Activated CD4-positive, alpha-beta T cell treated with anti-CD3 and anti-CD28 coated beads, Interleukin-2, Interleukin-4, amounts not matched to agents 100 ng/mL and 50 ng/mL, durations not matched to agents 16 hours and 8 hours (primary cell): ENCODE measurements around the gene ITIH3.

Source experiments
- DNase-seq: peaks from one replicate; pipeline ENCODE4 v3.0.0-alpha.2; 2020; ENCODE audit warnings: low spot score

The ITIH3 gene

GRCh38 chr3:52793702-52794611, 639 bp upstream of the ITIH3 start:
- DNase-seq, result no peak

DNA sequence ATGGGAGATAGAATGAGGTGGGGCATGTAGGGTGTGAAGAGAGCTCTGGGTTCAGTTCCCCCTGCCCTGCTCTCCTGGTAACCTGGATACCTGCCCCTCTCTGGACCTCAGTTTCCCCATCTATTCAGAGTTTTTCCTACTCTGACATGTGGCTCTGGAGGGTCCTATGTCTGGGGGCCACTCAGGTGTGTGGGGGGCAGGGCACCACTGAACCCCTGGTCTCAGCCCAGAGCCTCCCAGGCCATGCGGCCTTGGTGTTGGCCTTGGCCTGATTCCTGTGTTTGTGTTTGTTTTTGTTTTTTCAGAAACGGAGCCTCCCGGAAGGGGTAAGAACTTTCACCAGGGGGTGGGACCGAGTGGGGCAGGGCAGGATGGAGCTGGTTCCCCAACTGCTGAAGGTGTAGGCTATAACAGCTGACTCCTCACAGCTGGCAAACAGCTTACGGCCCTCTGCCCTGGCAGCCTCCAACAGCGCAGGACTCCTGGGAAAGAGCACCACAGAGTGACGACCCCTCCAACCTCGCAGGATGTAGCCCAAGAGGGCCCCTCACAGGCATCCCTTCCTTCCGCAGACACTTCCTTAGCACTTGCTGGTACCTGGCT, 803 bp downstream of the ITIH3 start:
- no peak for DNase-seq

DNA sequence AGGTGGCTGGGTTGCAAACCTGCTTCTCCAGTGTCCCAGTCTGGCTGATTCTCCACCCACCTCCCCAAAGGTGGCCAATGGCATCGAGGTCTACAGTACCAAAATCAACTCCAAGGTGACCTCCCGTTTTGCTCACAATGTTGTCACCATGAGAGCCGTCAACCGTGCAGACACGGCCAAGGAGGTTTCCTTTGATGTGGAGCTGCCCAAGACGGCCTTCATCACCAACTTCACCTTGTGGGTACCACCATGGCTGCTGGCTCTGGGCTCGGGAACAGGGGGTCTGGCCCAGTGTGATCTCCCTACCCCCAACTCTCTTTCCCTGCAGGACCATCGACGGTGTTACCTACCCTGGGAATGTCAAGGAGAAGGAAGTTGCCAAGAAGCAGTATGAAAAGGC, 1.8 kb downstream of the ITIH3 start:
- DNase-seq, result no peak

- DNase-seq, result no peak
Measured at GRCh38 chr3:52798376-52798977, 3.9 kb downstream of the ITIH3 start.

DNA sequence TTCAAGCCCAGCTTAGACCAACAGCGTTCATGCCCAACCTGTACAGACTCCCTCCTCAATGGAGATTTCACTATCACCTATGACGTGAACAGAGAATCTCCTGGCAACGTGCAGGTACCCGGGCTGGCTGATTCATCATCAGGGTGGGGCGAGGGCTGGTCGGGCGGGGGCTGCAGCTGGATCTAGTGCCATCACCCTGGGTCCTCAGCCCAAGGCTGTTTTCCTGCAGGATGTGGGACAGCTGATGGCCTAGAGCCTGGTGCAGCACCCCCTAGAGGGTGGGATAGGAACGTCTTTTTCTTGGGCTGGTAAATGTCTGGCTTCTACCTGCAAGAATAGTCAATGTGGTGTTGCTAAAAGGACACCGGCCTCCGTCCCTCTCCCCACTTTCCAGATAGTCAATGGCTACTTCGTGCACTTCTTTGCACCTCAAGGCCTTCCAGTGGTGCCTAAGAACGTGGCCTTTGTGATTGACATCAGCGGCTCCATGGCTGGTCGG, 4.4 kb downstream of the ITIH3 start:
- DNase-seq, result peak; percentile 15

DNA sequence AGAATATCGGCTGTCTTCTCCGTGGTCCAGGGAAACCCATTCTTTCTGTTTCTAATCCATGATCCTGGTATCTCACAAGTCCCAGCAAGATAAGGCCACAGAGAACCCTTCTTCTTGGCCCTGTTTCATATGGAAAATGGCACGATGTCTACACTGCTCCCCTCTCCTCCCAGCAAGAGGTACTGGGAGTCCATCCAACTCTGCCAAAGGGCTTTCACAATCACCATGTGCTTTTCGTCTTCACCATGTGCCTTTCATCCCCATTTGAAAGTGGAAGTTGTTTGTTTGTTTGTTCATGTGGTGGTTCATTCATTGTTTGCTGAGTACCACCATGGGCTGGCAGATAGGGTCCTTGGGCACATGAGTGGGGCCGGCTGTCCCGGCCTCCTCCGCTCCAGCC, 5.5 kb downstream of the ITIH3 start:
- DNase-seq, result no peak

DNA sequence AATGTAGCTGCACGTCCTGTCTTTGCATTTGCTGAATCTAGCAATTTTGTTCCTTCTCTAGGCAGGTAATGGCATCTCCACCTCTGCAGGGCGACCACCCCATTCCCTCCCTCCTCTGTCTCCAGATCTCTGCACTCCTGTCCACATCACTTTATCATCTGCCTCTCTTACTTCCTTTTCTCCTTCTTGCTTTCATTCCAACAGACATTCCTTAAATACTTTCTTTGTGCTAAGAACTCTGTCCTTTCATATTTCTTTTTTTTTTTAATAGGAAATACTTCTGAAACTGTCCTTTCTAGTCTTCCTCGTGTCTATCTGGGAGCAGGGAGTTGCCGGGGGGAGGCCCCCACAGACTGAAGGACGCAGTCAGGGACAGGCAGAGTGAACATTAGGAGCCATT, 7.2 kb downstream of the ITIH3 start:
- no peak for DNase-seq

DNA sequence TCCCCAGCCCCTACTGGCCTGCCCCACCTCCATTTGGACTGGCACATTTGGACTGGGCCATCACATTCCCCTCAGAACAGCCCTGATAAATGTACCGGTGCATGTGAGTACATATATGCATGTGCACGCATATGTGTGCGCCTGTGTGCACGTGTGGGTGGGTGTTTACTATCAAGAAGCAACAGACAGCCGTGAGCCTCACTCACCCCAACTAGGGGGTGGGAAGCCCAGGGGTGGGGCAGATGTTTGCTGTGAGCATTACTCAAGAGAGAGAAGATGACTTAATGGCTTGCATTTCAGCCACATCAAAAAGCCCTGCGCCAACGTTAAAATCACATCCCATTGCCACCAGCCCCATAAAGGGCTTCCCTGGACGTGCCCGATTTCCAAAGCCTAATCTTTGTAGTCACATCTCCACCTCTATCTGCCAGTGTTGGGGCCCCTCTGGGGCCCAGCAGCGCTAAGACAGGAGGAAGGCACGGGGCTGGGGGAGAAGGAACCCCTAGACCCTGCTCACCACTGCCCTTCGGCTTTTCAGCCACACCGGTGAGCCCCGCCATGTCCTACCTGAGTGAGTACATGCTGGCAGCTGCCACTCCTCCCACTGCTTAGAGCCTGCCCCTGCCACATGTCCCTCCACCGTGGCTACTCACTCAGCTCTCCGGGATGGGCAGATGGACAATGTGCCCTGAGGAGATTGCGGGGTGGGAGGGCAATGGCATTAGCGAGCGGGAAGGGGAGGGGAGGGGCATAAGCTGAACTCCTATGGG, 10.9 kb downstream of the ITIH3 start:
- no peak for DNase-seq

- no peak for DNase-seq
Measured at GRCh38 chr3:52809149-52809548, 14.6 kb downstream of the ITIH3 start.

DNA sequence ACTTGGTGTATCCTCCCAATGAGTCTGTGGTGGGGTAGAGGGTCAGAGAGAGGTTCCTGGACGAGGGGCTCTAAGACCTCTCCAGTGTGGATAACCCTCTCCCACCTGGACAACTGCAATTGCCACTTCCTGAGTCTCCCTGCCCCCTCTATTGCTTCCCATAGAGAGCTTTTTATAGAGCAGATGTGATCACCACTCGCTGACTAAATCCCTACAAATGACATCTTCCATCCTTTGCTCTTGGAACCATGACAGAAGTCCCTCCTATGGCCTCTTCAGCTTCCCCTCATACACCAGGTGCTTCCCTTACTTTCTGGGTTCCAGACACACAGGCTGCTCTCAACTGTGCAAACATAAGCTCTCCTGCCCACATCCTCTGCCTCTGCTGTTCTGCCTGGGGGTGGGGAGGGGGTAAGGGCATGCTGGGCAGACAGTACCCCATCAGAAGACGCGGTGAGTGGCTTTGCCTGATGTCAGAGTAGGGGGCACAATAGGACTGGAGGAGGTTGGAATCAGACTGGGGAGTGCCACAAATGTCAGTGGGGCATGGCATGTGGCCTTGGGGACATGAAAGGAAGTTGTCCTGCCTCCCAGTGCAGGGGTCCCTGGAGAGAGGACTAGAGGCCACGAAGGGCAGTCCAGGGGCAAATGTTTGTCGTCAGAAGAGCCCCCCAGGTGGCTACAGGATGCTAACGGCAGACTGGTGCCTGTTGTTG, 15.2 kb downstream of the ITIH3 start:
- no peak for DNase-seq

GRCh38 chr3:52810923-52811322, 16.3 kb downstream of the ITIH3 start:
- DNase-seq, result no peak

- DNase-seq, result no peak
Measured at GRCh38 chr3:52811452-52812011, 16.9 kb downstream of the ITIH3 start.

GRCh38 chr3:52813810-52814209, 19.2 kb downstream of the ITIH3 start:
- DNase-seq, result no peak

DNA sequence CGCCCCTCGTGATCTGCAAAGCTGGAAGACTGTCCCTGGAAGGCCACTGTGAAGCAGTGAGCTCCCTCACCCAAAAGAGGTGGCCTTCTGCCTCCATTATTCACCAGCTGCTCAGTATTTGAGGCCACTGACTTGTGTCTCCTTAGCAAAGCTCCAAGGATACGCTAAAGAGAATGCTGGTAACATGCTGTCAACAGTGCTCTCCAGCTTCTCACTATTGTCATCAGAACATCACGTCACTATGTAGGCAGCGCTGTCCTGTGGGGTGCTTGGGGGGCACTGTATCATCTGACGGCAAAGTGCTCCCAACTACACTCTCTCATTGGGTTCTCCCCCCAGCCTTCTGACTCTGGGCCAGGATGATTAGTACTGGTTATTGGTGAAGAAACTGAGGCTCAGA, 21.6 kb downstream of the ITIH3 start:
- DNase-seq, result no peak

GRCh38 chr3:52816654-52817053, 22.1 kb downstream of the ITIH3 start:
- no peak for DNase-seq

- DNase-seq, result no peak
Measured at GRCh38 chr3:52817221-52817620, 22.6 kb downstream of the ITIH3 start.

DNA sequence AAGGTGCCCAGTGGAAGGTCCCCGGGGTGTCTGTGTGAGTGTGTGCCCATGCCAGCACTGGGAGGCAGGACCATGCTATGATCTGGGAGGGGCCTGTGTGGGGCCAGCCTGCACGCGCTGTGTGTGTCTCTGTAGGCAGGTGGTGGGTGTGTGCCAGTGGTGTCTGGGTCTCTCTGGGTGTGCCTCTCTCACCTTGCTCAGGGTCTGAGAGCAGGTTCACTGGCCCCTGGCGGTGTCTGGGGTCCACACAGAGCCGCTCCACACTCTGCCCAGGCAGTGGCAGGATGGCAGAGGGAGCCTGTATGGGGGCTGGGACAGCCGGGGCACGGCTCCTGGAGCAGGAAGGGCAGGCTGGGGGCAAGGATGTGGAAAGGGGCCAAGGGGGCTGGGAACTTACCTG, 23.3 kb downstream of the ITIH3 start:
- DNase-seq, result no peak

DNA sequence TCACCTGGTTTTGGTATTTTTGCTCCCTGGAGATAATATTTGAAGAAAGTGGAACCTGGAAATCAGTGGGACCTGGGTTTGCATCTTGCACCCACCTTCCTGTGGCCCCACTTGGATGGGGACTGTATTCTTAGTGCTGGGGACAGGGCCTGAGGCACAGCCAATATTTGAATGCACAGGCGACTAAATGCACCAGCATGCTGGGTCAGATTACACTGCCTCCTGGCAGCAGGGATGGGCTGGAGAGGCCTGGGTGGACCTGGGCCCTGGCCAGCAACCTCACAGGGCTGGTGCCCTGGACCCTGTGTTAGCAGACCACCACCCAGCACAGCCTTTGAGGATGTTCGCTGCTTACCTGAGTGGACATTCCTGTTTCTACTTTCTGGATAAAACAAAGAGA, 25.3 kb downstream of the ITIH3 start:
- DNase-seq, result no peak

GRCh38 chr3:52820736-52821135, 26.1 kb downstream of the ITIH3 start:
- peak; percentile 16 for DNase-seq

GRCh38 chr3:52822363-52822762, 27.8 kb downstream of the ITIH3 start:
- DNase-seq, result no peak

DNA sequence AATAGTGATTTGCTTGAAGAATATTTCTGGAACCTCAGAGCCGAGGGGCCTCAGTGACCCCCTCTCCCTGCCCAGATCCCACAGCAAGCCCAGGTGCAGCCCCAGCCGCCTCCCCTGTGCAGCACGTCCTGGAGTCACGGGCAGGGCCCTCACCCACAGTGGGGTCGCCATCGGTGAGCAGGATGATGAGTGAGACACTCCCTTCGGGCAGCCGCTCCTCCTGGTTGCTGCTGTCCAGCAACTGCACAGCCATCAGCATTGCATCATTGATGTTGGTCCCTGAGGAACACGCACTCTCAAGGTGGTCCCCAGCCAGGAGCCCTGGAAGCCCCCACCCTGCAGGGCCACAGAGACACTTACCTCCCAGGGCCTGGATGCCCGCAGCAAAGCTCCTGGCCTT, 29.4 kb downstream of the ITIH3 start:
- no peak for DNase-seq
